HG03064 (cell line): Measurements from ENCODE around the gene RPH3AL.
"Not testable (repeated sequence)": the region's sequence is repeated elsewhere in the genome, so short reads cannot be mapped to it uniquely, and the experiment has no call there.

Source experiments
- ATAC-seq: cut with Tn5 transposase; IDR thresholded peaks from one replicate; pipeline ENCODE4 v1.9.1; 2021; ENCODE audit warnings: low read depth; ENCODE audit not compliant: unreplicated experiment

Gene RPH3AL

GRCh38 chr17:248337-249235, 104.0 kb downstream of the RPH3AL start:
- ATAC-seq = no peak

DNA sequence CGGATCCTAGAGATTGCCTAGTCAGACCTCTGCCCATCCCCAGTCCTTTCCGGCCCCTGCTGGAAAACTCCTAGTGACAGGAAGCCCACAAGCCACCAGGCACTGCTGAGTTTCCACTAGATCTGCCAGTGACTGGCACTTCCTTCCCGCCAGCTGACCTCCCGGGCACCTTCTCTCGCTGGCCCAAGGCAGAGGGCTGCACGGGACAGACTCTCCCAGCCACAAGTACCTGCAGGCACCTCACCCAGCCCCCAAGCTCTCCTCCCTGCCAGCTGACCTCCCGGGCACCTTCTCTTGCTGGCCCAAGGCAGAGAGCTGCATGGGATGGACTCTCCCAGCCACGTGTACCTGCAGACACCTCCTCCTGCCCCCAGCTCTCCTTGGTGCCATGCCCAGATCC, 104.8 kb downstream of the RPH3AL start:
- ATAC-seq = no peak

GRCh38 chr17:246851-247421, 105.7 kb downstream of the RPH3AL start:
- no peak for ATAC-seq

GRCh38 chr17:246226-246625, 106.4 kb downstream of the RPH3AL start:
- ATAC-seq = no peak

DNA sequence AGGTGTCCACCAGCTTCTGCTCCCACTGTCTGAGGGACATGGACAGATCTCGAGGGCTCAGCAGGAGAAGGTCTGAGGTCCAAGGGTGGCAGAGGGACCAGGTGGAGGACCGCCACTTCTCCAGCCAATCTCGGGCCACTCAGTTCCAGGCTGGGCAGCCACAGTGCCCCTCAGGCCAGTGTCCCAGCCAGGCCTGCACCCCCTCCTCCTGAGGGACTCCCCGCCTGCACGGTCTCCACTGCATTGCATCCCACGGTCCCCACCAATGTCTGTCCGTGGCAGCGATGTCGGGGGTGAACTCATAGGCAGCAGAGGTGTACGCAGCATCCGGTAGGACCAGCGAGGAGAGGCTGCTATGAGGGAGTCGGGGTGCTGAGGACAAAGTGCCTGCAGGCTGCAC, 107.0 kb downstream of the RPH3AL start:
- ATAC-seq = no peak

DNA sequence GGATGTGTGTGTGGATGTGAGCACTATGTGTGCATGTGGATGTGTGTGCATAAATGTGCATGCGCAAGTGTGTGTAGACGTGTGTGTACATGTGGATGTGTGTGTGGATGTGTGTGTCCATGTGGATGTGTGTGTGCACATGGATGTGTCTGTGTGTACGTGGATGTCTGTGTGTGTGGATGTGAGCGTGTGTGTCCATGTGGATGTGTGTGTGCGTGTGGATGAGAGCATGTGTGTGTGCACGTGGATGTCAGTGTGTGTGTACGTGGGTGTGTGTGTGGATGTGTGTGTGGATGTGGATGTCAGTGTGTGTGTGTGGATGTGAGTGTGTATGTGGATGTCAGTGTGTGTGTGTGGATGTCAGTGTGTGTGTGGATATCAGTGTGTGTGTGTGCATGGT, 107.6 kb downstream of the RPH3AL start:
- no peak for ATAC-seq

DNA sequence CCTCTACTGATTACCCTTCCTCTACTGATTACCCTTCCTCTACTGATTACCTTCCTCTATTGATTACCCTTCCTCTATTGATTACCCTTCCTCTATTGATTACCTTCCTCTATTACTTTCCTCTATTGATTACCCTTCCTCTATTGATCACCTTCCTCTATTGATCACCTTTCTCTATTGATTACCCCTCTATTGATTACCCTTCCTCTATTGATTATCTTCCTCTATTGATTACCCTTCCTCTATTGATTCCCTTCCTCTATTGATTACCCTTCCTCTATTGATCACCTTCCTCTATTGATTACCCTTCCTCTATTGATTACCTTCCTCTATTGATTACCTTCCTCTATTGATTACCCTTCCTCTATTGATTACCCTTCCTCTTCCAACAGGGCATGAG, 108.7 kb downstream of the RPH3AL start:
- not testable (repeated sequence) for ATAC-seq

GRCh38 chr17:238964-239259, 113.7 kb downstream of the RPH3AL start:
- no peak for ATAC-seq

- no peak for ATAC-seq
Measured at GRCh38 chr17:238071-238963, 114.3 kb downstream of the RPH3AL start.

DNA sequence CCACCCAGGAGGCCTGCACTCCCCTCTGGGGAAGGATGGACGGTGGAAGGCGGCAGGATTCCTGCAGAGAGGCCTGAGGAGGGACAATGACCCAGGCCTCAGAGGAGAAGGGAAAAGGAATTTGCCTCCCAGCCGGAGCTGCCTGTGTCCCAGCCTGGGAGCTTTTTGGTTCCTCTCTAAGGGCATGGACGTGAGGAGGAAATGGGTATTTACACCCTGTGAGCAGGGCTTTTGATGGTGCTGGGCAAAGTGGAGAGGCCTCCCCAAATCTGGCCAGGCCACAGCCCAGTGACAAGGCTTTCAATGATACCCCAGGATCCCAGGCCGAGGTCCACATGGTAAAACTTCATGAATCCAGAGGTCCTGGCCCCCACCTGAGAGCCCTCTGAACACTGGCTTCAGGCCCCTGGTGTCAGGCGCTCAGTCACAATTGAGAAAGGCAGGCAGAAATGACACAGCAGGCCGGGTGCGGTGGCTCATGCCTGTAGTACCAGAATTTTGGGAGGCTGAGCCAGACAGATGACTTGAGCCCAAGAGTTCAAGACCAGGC, 115.1 kb downstream of the RPH3AL start:
- no peak for ATAC-seq

GRCh38 chr17:236641-237405, 115.8 kb downstream of the RPH3AL start:
- ATAC-seq = no peak

DNA sequence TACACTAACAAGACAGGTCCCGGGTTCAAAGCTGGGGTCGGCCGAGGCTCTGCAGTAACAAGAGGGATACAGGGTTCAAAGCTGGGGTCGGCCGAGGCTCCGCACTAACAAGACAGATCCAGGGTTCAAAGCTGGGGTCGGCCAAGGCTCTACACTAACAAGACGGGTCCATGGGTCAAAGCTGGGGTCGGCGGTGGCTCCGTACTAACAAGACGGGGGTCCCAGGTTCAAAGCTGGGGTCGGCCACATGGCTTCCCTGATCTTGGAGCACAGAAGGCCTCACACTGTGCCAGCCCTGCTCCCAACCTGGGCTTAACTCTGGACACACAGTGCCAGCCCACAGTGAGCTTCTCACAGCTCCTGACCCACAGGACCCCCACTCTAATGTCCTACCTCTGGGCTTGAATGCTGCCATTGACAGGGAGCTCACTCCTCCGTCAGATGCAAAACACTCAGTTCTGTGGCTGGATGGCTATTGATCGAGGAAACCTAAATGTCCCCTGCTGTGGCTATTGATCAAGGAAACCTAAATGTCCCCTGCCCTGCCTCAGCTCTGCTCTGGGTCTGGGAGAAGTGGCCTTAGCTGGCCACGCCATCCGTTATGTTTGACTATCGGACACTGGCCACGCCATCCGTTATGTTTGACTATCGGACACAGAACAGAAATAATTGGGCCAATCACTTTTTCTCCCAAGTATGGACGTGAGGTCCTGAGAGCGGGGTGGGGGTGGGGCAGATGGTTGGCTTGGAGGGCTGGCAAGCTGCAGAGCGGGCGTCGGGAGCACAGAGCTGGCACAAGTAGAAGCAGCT, 116.6 kb downstream of the RPH3AL start:
- no peak for ATAC-seq

DNA sequence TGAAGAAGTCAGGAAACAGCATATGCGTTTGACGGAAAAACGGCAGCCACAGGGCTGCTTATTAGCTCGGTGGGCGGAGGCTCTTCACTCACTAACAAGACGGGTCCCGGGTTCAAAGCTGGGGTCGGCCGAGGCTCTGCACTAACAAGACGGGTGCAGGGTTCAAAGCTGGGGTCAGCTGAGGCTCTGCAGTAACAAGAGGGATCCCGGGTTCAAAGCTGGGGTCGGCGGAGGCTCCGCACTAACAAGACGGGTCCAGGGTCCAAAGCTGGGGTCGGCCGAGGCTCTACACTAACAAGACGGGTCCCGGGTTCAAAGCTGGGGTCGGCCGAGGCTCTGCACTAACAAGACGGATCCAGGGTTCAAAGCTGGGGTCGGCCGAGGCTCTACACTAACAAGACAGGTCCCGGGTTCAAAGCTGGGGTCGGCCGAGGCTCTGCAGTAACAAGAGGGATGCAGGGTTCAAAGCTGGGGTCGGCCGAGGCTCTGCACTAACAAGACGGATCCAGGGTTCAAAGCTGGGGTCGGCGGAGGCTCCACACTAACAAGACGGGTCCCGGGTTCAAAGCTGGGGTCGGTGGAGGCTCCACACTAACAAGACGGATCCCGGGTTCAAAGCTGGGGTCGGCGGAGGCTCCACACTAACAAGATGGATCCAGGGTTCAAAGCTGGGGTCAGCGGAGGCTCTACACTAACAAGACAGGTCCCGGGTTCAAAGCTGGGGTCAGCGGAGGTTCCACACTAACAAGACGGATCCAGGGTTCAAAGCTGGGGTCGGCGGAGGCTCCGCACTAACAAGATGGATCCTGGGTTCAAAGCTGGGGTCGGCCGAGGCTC, 117.4 kb downstream of the RPH3AL start:
- ATAC-seq = not testable (repeated sequence)

- ATAC-seq = not testable (repeated sequence)
Measured at GRCh38 chr17:234163-234993, 118.2 kb downstream of the RPH3AL start.

DNA sequence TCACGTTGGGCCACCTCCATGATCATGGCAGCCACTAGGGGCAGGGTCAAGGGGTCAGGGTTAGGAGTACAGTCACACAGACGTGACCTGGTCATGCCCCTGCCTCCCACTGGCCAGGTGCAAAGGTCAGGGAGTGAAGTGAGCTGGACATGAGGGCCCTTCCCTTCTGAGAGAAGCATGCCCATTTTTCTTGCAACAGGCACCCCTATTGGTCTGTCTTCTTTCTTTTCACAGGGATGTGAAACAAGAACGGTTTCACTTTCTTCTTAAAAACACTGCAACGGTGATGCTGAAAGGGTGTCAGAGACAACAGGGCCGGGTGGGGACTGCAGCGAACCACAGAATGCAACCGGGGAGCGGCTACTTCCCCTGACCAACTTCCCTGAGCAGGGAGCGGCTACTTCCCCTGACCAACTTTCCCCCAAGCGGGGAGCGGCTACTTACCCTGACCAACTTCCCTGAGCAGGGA, 119.1 kb downstream of the RPH3AL start:
- no peak for ATAC-seq

GRCh38 chr17:231966-232807, 120.4 kb downstream of the RPH3AL start:
- no peak for ATAC-seq
